ENCODE results near the gene CAMSAP1.
A peak's percentile ranks its signal among the peaks of the same experiment; 100 is the strongest.

The CAMSAP1 gene

GRCh38 chr9:135862809-135863208, 44.5 kb downstream of the CAMSAP1 start:
- TF ChIP-seq TCF4 (CRISPR knock-in tag; IDR thresholded peaks at IDR 0.05; ENCODE audit: borderline replicate concordance) (no peak), ZNF565 (CRISPR knock-in tag; conservative IDR thresholded peaks at IDR 0.05; ENCODE audit: low read depth) (no peak), PPARA (CRISPR knock-in tag; IDR thresholded peaks at IDR 0.05; ENCODE audit: borderline replicate concordance) (no peak), ZC3H10 (CRISPR knock-in tag; IDR thresholded peaks at IDR 0.05) (no peak), OSR1 (CRISPR knock-in tag; IDR thresholded peaks at IDR 0.05) (no peak), ZFP30 (CRISPR knock-in tag; IDR thresholded peaks at IDR 0.05) (no peak)
- TF ChIP-seq, protein P1, sequence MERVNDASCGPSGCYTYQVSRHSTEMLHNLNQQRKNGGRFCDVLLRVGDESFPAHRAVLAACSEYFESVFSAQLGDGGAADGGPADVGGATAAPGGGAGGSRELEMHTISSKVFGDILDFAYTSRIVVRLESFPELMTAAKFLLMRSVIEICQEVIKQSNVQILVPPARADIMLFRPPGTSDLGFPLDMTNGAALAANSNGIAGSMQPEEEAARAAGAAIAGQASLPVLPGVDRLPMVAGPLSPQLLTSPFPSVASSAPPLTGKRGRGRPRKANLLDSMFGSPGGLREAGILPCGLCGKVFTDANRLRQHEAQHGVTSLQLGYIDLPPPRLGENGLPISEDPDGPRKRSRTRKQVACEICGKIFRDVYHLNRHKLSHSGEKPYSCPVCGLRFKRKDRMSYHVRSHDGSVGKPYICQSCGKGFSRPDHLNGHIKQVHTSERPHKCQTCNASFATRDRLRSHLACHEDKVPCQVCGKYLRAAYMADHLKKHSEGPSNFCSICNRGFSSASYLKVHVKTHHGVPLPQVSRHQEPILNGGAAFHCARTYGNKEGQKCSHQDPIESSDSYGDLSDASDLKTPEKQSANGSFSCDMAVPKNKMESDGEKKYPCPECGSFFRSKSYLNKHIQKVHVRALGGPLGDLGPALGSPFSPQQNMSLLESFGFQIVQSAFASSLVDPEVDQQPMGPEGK (CRISPR knock-in tag; IDR thresholded peaks at IDR 0.05; ENCODE audit: borderline replicate concordance), result no peak
- no peak for ATAC-seq

DNA sequence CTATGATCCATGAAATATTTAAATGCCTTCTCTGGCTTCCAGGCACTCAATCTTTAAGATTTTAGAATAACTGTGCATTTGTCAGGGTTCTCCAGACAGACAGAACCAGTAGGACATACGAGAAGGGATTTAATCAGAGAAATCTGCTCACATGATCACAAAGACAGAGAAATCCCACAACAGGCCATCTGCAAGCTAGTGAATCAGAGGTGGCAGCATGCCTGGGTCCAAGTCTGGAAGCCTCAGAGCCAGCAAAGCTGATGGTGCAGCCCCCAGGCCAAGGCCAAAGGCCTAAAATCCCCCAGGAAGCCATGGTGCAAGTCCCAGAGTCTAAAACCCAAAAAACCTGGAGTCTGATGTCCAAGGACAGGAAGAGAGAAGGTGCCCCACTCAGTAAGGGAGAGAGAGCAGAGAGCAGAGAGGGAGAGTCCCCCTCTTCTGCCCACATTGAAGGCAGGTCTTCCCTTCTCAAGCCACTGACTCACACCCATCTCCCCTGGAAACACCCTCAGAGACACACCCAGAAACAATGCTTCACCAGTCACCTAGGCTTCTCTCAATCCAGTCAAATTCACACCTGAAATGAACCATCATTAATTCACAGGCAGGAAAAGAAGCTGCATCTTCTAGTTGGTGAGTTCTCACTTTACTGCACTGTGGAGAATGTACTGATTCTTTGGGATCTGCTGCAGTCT, 48.7 kb downstream of the CAMSAP1 start:
- TF ChIP-seq GLIS3 (CRISPR knock-in tag; IDR thresholded peaks at IDR 0.05) (no peak), ARNTL (CRISPR knock-in tag; IDR thresholded peaks at IDR 0.05; ENCODE audit: borderline replicate concordance, low read depth) (no peak), TSHZ2 (CRISPR knock-in tag; IDR thresholded peaks at IDR 0.05) (no peak)
- ATAC-seq, result peak; percentile 27

- TF ChIP-seq ZNF565 (CRISPR knock-in tag; conservative IDR thresholded peaks at IDR 0.05; ENCODE audit: low read depth) (no peak), ZFP30 (CRISPR knock-in tag; IDR thresholded peaks at IDR 0.05) (no peak), SNAI2 (CRISPR knock-in tag; IDR thresholded peaks at IDR 0.05) (no peak), RARB (CRISPR knock-in tag; IDR thresholded peaks at IDR 0.05) (no peak), ARNTL (CRISPR knock-in tag; IDR thresholded peaks at IDR 0.05; ENCODE audit: borderline replicate concordance, low read depth) (no peak), ZNF8 (CRISPR knock-in tag; IDR thresholded peaks at IDR 0.05) (no peak), TOX (CRISPR knock-in tag; IDR thresholded peaks at IDR 0.05; ENCODE audit: borderline replicate concordance) (no peak), GLIS3 (CRISPR knock-in tag; IDR thresholded peaks at IDR 0.05) (no peak), ISL1 (CRISPR knock-in tag; IDR thresholded peaks at IDR 0.05) (no peak)
- peak; percentile 49 for ATAC-seq
Observed at GRCh38 chr9:135857843-135858242, 49.5 kb downstream of the CAMSAP1 start.

DNA sequence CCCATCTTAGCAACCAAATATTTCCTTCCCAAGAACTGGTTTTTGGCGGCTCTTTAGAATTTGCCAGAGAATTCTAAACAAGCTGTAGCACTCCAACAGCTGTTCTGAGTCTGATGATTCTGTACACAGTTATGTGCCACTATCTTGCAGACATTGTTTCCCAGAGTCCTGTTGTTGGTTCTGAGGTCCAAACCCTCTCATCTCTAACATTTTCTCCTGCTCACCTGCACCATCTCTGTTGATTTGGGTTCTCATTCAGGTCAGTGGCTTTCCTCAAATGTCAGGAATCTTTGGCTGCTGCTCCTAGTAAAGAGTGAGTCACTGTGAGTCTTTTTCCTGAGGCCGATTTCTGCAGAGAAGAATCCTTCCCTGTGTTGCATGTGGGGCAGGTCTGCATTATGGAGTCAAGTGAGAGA, 50.0 kb downstream of the CAMSAP1 start:
- no peak for TF ChIP-seq ZNF565 (CRISPR knock-in tag; conservative IDR thresholded peaks at IDR 0.05; ENCODE audit: low read depth)
- TF ChIP-seq TOX (CRISPR knock-in tag; IDR thresholded peaks at IDR 0.05; ENCODE audit: borderline replicate concordance), result no peak
- TF ChIP-seq CSRNP3 (CRISPR knock-in tag; IDR thresholded peaks at IDR 0.05), result no peak
- no peak for TF ChIP-seq GLIS3 (CRISPR knock-in tag; IDR thresholded peaks at IDR 0.05)
- no peak for TF ChIP-seq SNAI2 (CRISPR knock-in tag; IDR thresholded peaks at IDR 0.05)
- peak; percentile 73 for ATAC-seq

- ATAC-seq, result no peak
- TF ChIP-seq ZFP30 (CRISPR knock-in tag; IDR thresholded peaks at IDR 0.05) (no peak), ZNF8 (CRISPR knock-in tag; IDR thresholded peaks at IDR 0.05) (no peak), TCF4 (CRISPR knock-in tag; IDR thresholded peaks at IDR 0.05; ENCODE audit: borderline replicate concordance) (no peak), RARB (CRISPR knock-in tag; IDR thresholded peaks at IDR 0.05) (no peak), ARNTL (CRISPR knock-in tag; IDR thresholded peaks at IDR 0.05; ENCODE audit: borderline replicate concordance, low read depth) (no peak), ISL1 (CRISPR knock-in tag; IDR thresholded peaks at IDR 0.05) (no peak), GLIS3 (CRISPR knock-in tag; IDR thresholded peaks at IDR 0.05) (no peak), ZNF70 (CRISPR knock-in tag; IDR thresholded peaks at IDR 0.05) (no peak), PPARA (CRISPR knock-in tag; IDR thresholded peaks at IDR 0.05; ENCODE audit: borderline replicate concordance) (no peak), ZNF565 (CRISPR knock-in tag; conservative IDR thresholded peaks at IDR 0.05; ENCODE audit: low read depth) (no peak), ZC3H10 (CRISPR knock-in tag; IDR thresholded peaks at IDR 0.05) (no peak), BACH2 (CRISPR knock-in tag; IDR thresholded peaks at IDR 0.05; ENCODE audit: borderline replicate concordance) (no peak), OSR1 (CRISPR knock-in tag; IDR thresholded peaks at IDR 0.05) (no peak), ZFP3 (CRISPR knock-in tag; IDR thresholded peaks at IDR 0.05) (no peak), CSDC2 (CRISPR knock-in tag; IDR thresholded peaks at IDR 0.05) (no peak)
- TF ChIP-seq, protein P1 (CRISPR knock-in tag; IDR thresholded peaks at IDR 0.05; ENCODE audit: borderline replicate concordance), result no peak
- TF ChIP-seq, protein P2, sequence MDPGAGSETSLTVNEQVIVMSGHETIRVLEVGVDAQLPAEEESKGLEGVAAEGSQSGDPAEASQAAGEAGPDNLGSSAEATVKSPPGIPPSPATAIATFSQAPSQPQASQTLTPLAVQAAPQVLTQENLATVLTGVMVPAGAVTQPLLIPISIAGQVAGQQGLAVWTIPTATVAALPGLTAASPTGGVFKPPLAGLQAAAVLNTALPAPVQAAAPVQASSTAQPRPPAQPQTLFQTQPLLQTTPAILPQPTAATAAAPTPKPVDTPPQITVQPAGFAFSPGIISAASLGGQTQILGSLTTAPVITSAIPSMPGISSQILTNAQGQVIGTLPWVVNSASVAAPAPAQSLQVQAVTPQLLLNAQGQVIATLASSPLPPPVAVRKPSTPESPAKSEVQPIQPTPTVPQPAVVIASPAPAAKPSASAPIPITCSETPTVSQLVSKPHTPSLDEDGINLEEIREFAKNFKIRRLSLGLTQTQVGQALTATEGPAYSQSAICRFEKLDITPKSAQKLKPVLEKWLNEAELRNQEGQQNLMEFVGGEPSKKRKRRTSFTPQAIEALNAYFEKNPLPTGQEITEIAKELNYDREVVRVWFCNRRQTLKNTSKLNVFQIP (CRISPR knock-in tag; IDR thresholded peaks at IDR 0.05; ENCODE audit: borderline replicate concordance, low read depth), result no peak
Observed at GRCh38 chr9:135851748-135852147, 55.6 kb downstream of the CAMSAP1 start.

Measured in SK-N-SH treated with all-trans-retinoic acid at 6 μM for 48 hours (cell line).